NCI-H2081 (cell line): ENCODE measurements around the gene SNRPB.

Experiments
- DNase-seq, 2 experiments: peaks; one replicate each; lab custom pipeline; 2025; lab: John Stamatoyannopoulos, UW

Gene SNRPB

GRCh38 chr20:2429051-2429450 lies 41.5 kb downstream of the SNRPB start:
- no peak for DNase-seq

- DNase-seq: no peak
Observed at GRCh38 chr20:2421247-2421646, 49.3 kb downstream of the SNRPB start.

GRCh38 chr20:2420510-2420909 lies 50.1 kb downstream of the SNRPB start:
- no peak for DNase-seq

- no peak for DNase-seq
Observed at GRCh38 chr20:2418388-2418787, 52.2 kb downstream of the SNRPB start.

GRCh38 chr20:2417213-2417541 lies 53.4 kb downstream of the SNRPB start:
- no peak for DNase-seq

GRCh38 chr20:2416541-2417212 lies 53.9 kb downstream of the SNRPB start:
- DNase-seq: peak; percentile 17 to 80
